Gastrocnemius medialis (tissue), 4 donors: ENCODE data around the gene HSD3B7.

Source experiments
- CTCF ChIP-seq, 5 experiments: fragments of 450-650 bp in 3 of 5; fragments of 200-600 bp in 2 of 5; sonication (generic) in 2 of 5; IDR thresholded peaks in 4 of 5; conservative IDR thresholded peaks in 1 of 5; 1 replicate in 4 of 5; 2 replicates in 1 of 5; pipeline ENCODE4 v1.5.1; 2016 to 2019; ENCODE audit warnings: antibody characterized with exemption in 5 of 5, mild to moderate bottlenecking in 3 of 5, moderate library complexity in 3 of 5
- POLR2A ChIP-seq, 2 donors: fragments of 450-650 bp; IDR thresholded peaks; one replicate each; pipeline ENCODE4 v1.6.1; 2017; ENCODE audit warnings: antibody characterized with exemption in 2 of 2, mild to moderate bottlenecking in 2 of 2, moderate library complexity in 2 of 2

- TF ChIP-seq POLR2A (IDR thresholded peaks at IDR 0.05) (no peak), CTCF (IDR thresholded peaks at IDR 0.05 in 4 of 5, conservative IDR thresholded peaks at IDR 0.05 in 1 of 5) (no peak)
Measured at GRCh38 chr16:31008149-31008548, 23.1 kb downstream of the HSD3B7 start.
